SK-MEL-5 (cell line): ENCODE results near the gene PPM1B. TPM values are rescaled to one million over a fixed set of nuclear protein-coding genes. Genes with fewer than 3 reads are reported as not detected.
A peak's percentile ranks its signal among the peaks of the same experiment; 100 is the strongest.
"Not testable (repeated sequence)": the region's sequence is repeated elsewhere in the genome, so short reads cannot be mapped to it uniquely, and the experiment has no call there.

Experiments
- DNase-seq: peaks from one replicate; pipeline ENCODE4 v3.0.0-alpha.2; 2016; ENCODE audit warnings: low read depth, low spot score
- in situ Hi-C: cut with HindIII; loops from 2 replicates; pipeline ENCODE4 v1.10.0; 2016; ENCODE audit warnings: low sequenced_read_pairs, high pct_unique_total_duplicates, low pct_unique_long_range_greater_than_20kb
- total RNA-seq: library from RNA; depleted of rRNA; stranded (reverse); fragments of >200 nt; shearing (Covaris generic); gene quantifications from 2 replicates; pipeline ENCODE4 v1.2.3, GENCODE V29; 2014

PPM1B gene
- total RNA-seq, 1 experiment from 2014 or later, result 25.2 TPM

DNA sequence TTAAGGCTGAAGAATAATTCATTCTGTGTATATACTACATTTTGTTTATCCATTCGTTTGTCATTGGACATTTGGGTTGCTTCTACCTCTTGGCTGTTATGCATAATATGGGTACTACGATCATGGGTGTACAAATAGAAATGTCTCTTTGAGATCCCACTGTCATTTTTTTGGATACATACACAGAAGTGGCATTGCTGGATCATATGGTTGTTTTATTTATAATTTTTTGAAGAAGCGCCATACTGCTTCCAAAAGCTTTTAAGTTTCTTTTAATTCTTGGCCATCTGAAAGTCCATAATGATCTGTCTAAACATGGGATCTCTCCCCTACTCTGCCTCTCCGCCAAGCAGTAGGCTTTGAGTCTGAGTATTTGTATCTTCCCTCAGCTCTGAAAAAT lies 18.6 kb downstream of the PPM1B start:
- in situ Hi-C loops, result no loop called here
- no peak for DNase-seq

DNA sequence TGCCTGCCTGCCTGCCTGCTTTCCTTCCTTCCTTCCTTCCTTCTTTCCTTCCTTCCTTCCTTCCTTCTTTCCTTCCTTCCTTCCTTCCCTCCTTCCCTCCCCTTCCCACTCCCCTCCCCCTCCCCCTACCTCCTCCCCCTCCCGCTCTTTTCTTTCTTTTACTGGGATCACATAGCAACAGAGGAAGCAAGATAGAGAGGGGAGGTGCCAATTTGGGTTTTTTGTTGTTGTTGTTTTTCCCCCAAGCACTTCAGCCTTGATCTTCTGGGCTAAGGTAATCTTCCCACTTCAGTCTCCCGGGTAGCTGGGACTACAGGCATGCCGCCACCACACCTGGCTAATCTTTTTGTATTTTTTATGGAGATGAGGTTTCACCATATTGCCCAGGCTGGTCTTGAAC lies 20.0 kb downstream of the PPM1B start:
- in situ Hi-C loops, result no loop called here

DNA sequence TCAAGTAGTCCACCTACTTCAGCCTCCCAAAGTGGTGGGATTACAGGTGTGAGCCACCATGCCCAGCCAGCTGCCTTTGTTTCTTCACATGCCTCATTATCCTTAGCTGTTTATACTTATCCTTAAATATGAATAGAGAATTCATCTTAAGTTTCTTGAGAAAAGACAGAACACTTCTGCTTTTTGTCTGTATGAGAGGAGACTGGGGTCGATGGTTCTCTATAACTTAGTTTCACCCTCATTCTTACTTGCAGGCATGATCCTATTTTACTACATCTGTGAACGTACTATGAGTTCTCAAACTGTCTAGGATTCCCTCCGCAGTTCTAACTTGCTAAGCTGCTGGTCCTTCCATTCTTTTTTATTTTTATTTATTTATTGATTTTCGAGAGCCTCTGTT lies 20.4 kb downstream of the PPM1B start:
- no peak for DNase-seq
- in situ Hi-C loops, result no loop called here

More for the DNA sequence above, 20.0 kb downstream of the PPM1B start:
- DNase-seq, result no peak

DNA sequence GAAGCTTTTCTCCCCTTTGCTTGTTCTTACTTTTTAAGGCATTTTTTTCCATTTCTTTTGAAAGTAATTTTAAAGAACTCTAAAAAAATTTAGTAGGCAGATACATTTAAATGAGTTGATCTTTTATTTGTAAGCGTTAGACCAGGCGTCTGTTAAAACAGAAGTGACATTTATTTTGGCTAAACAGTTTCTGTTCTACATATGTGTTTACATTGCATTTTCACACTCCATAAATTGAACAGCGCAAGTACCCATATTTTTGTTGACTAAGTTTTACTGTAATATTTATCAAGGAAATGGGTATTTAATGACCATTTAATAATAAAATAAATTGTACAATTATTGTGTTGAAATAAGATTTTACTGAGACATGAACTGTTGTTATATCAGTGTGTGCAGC lies 21.9 kb downstream of the PPM1B start:
- in situ Hi-C loops, result no loop called here
- no peak for DNase-seq

DNA sequence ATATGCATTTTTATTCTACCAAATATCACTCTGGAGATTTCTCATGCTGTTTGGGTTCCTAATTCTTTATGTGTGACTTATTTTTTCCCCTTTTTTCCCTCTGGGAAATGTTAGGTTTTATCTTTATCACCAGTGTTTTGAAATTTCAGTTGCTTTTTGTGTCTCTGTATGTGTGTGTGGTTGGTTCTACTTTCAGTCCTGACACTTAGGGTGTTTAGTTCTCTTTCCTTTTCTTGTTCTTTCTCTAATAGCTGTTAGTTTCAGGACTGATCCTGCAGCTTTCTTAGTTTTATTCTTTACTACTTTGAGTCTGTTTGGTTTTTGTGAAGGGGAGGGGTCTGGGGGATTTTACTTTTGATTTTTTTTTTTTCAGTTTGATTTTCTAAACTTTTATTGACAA lies 23.1 kb downstream of the PPM1B start:
- DNase-seq, result no peak
- in situ Hi-C loops, result no loop called here

DNA sequence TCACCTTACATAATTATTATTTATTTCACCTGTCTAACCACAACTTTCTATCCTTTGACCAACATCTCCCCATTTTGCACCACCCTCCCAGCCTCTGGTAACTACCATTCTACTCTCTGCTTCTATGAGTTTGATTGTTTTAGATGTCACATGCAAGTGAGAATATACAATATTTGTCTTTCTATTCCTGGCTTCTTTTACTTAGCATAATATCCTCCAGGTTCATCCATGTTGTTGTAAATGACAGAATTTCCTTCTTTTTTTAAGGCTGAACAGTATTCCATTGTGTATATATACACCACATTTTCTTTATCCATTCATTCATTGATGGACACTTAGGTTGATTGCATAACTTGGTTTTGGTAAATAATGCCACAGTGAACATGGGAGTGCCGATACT lies 24.0 kb downstream of the PPM1B start:
- DNase-seq, result peak; percentile 89
- in situ Hi-C loops, result no loop called here

DNA sequence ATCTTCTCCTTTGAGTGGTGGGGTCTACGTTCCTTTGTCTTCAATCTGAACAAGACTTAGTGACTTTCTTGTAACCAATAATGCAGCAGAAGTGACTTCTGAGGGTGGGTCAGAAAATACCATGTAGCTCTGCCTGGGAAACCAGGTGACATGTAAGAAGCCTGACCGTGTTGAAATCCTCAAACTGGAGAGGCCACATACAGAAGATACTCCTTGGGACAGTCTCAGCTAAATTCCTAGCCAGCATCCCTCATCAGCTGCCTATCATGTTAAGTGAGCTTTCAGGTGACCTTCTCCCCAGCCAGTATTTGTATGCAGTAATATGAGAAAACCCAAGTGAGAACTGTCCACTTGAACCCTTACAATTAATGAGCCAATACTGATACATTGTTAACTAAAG lies 27.0 kb downstream of the PPM1B start:
- in situ Hi-C loops, result no loop called here
- no peak for DNase-seq

DNA sequence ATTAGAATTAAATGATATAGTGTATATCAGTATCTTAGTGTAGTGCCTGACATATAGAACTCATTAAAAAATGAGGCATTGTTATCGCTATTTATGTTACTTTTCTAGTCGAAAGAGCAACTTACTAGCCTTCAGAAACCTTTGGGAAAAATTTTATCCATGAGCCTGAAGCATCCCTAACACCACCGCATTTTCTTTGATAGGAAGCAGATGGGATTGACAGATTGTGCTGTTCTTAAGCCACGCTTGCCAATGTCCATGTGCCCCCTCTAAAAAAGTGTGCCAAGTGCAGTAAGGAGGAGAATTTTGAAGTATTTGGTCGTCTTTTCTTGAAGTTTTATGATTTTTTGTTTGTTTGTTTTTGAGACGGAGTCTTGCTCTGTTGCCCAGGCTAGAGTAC lies 29.1 kb downstream of the PPM1B start:
- in situ Hi-C loops, result no loop called here
- DNase-seq, result no peak

DNA sequence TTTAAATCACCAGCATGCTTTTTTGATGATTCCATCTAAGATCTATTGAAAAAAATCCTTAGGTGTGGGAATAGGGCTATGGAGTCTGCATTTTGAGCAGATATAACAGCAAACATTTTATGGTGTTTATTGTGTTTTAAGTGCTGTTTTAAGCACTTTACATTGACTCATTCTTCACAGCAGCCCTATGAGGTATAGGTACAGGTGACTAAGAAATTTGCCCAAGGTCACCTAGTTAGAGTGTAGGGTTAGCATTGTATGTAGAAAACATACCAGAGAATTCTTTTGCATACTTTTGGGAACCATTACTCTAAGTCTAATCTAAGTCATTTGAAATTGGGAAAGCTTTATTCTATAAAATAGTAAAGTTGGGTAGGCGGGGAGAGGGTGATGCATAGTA lies 31.3 kb downstream of the PPM1B start:
- in situ Hi-C loops, result no loop called here
- DNase-seq, result no peak

DNA sequence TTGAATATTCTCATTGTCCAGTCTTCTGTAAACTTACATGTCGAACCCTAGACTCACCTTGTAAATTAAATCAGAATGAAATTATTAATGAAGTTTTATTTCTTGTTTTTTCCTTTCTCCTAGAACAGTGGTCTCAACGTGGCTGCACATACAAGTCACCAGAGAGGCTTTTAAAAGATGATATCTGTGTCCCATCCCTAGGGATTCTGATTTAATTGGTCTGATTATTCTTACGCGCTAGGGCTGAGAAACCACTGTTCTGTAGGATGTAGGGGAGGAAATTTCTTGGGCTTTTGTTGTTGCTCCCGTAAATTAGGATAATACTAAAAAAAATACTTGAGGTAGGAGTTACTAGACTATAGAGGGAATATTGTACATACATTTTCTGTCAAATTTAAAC lies 32.1 kb downstream of the PPM1B start:
- in situ Hi-C loops, result no loop called here
- DNase-seq, result no peak

DNA sequence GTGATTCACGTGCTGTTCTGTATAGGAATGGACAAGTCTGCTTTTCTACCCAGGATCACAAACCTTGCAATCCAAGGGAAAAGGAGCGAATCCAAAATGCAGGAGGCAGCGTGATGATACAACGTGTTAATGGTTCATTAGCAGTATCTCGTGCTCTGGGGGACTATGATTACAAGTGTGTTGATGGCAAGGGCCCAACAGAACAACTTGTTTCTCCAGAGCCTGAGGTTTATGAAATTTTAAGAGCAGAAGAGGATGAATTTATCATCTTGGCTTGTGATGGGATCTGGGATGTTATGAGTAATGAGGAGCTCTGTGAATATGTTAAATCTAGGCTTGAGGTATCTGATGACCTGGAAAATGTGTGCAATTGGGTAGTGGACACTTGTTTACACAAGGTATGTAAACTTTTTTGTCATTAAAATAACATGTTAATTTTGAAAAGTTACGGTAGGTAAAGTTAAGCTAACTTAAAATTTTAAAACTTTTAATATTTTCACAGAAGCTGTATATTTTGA lies 33.0 kb downstream of the PPM1B start:
- no peak for DNase-seq
- in situ Hi-C loops, result no loop called here

DNA sequence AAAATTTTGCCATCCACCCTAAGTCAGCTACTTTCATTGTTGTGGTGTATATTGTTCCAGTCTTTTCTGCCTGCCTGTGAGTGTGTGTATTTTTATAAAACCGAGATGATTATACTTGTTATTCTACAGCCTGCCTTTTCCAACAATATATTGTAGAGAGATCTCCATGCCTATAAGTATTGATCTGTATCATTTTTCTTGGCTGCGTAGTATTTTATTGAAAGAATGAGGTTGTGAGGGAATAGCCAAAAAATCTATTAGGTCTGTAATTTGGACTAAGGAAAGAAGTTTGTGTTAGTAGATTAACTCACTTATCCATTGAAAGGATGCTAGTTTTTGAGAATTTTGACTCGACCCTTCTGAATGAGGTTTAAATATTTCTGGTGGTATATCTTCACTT lies 34.9 kb downstream of the PPM1B start:
- in situ Hi-C loops, result no loop called here
- DNase-seq, result no peak

DNA sequence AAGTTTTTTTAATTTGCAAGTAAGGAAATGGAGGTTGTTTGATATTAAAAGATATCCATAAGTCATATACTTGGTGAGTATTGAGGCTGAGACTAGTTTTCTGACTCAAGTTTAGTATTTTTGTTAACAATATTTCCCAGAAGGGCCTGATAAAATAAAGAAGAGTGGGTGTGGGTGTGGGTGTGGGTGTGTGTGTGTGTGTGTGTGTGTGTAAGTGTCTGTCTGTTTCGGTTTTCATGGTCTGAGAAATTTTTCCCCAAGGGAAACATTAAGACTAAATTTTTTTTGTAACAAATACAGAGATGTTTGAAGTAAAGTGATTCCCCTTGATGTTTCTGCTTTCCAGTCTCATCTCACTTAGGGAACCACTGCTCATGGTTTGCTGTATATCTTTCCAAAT lies 36.5 kb downstream of the PPM1B start:
- DNase-seq, result no peak
- in situ Hi-C loops, result no loop called here

DNA sequence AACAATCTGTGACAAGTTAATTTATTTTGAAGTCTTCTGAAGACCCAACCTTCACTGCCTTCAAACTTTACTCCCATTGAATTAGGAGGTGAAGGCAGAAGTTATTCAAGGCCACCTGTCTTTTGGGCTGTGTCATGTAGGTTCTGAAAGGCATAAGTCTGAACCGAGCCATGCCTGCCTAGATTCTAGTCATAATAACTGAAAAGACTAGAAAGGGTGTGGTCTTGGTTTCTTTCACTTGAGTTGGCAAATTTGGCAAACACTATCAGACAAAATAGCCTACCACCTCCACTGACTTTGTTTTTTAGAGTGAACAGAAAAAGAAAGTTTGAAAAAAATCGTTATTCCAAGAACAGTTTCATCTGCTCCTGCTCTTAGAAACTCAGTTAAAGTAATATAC lies 38.4 kb downstream of the PPM1B start:
- in situ Hi-C loops, result no loop called here
- DNase-seq, result no peak

DNA sequence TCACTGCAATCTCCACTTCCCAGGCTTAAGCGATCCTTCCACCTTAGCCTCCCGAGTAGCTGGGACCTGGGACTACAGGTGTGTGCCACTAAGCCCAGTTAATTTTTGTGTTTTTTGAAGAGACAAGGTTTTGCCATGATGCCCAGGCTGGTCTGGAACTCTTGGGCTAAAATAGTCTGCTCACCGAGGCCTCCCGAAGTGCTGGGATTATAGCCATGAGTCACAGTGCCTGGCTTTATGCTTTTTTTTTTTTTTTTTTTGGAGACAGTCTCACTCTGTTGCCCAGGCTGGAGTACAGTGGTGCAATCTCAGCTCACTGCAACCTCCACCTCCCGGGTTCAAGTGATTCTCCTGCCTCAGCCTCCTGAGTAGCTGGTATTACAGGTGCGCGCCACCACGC lies 39.0 kb downstream of the PPM1B start:
- in situ Hi-C loops, DNase-seq: not testable (repeated sequence)

DNA sequence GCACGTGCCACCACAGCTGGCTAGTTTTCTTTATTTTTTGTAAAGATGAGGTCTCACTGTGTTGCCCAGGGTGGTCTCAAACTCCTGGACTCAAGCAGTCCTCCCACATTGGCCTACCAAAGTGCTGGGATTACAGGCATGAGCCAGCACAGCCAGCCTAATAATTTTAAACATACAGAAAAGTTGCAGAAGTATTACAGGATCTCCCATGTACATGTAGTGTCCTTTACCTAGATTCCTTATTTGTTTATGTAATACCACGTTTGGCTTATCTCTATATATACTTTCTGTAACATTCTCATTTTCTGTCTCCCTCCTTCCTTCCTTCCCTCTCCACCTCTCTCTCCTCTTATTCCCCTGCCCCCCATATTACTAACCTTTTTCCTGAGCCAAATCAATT lies 41.7 kb downstream of the PPM1B start:
- DNase-seq, result no peak
- in situ Hi-C loops, result no loop called here

DNA sequence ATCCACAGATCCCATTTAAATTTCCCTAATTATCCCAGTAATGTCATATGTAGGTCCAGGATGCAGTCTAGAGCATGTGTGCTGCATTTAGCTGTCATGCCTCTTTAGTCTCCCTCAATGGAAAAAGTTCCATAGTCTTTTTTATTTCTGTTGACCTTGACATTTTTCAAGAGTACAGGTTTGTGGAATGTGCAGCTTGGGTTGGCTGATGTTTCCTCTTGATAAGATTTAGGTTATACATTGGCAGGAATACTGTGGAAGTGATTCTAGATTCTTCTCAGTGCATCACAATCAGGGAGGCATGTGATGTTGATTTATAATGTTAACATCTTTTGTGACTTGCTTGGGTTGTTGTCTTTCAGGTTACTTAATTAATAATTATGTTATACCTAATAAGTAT lies 42.5 kb downstream of the PPM1B start:
- in situ Hi-C loops, result no loop called here
- DNase-seq, result no peak

DNA sequence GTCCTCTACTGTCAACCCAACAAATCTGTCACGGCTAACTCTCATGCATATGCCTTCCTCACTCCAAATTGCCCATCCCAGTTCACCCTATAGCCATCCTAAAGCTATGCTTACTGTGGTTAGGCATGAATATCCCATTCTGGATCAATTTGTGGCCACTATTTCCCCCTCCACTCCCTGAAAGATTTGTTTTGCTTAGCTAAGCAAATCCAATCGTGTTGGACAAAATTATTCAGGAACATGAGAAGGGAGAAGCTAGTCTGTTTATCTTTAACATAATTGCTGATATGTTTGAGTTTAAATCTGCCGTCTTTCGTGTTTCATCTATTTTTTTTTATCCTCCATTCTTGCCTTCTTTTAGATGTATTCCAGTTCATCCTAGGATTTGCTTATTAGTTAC lies 43.6 kb downstream of the PPM1B start:
- in situ Hi-C loops, result no loop called here
- no peak for DNase-seq

DNA sequence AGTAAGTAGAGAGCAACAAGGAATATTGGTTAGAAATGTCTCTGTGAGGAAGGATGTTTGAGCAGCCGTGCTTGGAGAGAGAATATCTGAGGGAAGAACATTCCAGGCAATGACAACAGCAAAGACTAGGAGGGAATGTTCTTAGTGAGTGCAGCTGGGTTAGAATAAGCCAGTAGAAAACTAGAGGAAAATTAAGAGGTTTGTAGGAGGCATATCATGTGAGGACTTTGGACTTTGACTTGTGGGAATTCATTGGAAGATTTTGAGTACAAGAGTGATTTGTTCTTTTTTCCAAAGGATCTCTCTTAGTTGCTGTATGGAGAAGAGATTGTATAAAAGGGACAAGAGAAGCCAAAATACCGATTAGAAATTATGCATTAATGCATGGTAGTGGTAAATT lies 47.2 kb downstream of the PPM1B start:
- no peak for DNase-seq
- in situ Hi-C loops, result no loop called here

DNA sequence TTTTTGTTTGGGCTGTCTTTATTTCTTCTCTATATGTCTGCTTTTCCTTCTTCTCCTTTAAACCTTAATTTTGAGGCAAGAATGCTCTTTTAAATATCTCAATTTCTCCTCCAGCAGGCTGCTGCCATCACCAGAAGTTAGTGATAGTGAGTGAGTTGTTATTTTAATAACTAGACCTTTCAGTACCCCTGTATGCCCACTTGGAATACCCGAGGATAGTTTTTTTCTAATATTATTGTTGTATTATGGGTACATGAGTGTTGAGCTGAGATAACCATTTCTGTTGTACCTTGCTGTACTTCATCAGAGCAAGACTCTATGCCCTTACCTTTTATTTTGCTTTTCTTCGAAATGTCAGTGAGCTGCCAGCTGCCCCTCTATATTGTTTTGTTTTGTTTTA lies 50.1 kb downstream of the PPM1B start:
- in situ Hi-C loops, result no loop called here
- DNase-seq, result peak; percentile 11
